Ishikawa (cell line): ENCODE measurements around the gene STX12.

Source experiments
- CEBPB ChIP-seq: IDR thresholded peaks from 2 replicates; pipeline ENCODE4 v1.6.1; 2012
- CREB1 ChIP-seq: IDR thresholded peaks from 2 replicates; pipeline ENCODE4 v1.6.1; 2012; ENCODE audit warnings: low read depth
- EGR1 ChIP-seq: IDR thresholded peaks from 2 replicates; pipeline ENCODE4 v1.6.1; 2012
- EP300 ChIP-seq: IDR thresholded peaks from 2 replicates; pipeline ENCODE4 v1.6.1; 2012; ENCODE audit warnings: borderline replicate concordance
- FOXM1 ChIP-seq: IDR thresholded peaks from 2 replicates; pipeline ENCODE4 v1.6.1; 2012; ENCODE audit warnings: low read depth, borderline replicate concordance
- MAX ChIP-seq: IDR thresholded peaks from 2 replicates; pipeline ENCODE4 v1.6.1; 2012
- NFIC ChIP-seq: IDR thresholded peaks from 2 replicates; pipeline ENCODE4 v1.6.1; 2012
- RAD21 ChIP-seq: IDR thresholded peaks from 2 replicates; pipeline ENCODE4 v1.6.1; 2012; ENCODE audit warnings: low read depth
- REST ChIP-seq: IDR thresholded peaks from 2 replicates; pipeline ENCODE4 v1.6.1; 2012; ENCODE audit warnings: low read depth, mild to moderate bottlenecking
- TAF1 ChIP-seq: IDR thresholded peaks from 2 replicates; pipeline ENCODE4 v1.6.1; 2012; ENCODE audit warnings: low read depth, mild to moderate bottlenecking
- TCF12 ChIP-seq: IDR thresholded peaks from 2 replicates; pipeline ENCODE4 v1.6.1; 2012; ENCODE audit warnings: low read depth
- TEAD4 ChIP-seq: IDR thresholded peaks from 2 replicates; pipeline ENCODE4 v1.6.1; 2012
- USF1 ChIP-seq: IDR thresholded peaks from 2 replicates; pipeline ENCODE4 v1.6.1; 2012
- YY1 ChIP-seq: IDR thresholded peaks from 2 replicates; pipeline ENCODE4 v1.6.1; 2012; ENCODE audit warnings: low read depth
- ZBTB7A ChIP-seq: IDR thresholded peaks from 2 replicates; pipeline ENCODE4 v1.6.1; 2012; ENCODE audit warnings: low read depth

The STX12 gene

GRCh38 chr1:27745466-27745865, 27.6 kb upstream of the STX12 start:
- TF ChIP-seq RAD21 (no peak), YY1 (no peak), CEBPB (no peak), TAF1 (no peak), MAX (no peak), TEAD4 (no peak), CREB1 (no peak), TCF12 (no peak), NFIC (no peak)

GRCh38 chr1:27752360-27752759, 20.7 kb upstream of the STX12 start:
- no peak for TF ChIP-seq REST
- no peak for TF ChIP-seq CREB1
- no peak for TF ChIP-seq TAF1
- TF ChIP-seq YY1 = no peak
- no peak for TF ChIP-seq RAD21
- no peak for TF ChIP-seq EGR1
- TF ChIP-seq MAX = no peak
- TF ChIP-seq ZBTB7A = no peak
- TF ChIP-seq EP300 = no peak
- TF ChIP-seq TCF12 = no peak
- TF ChIP-seq FOXM1 = no peak
- no peak for TF ChIP-seq USF1
- no peak for TF ChIP-seq NFIC
- TF ChIP-seq CEBPB = no peak
- TF ChIP-seq TEAD4 = no peak

GRCh38 chr1:27755286-27755685, 17.7 kb upstream of the STX12 start:
- TF ChIP-seq REST (no peak), CREB1 (no peak), NFIC (no peak), EP300 (no peak), TCF12 (no peak), EGR1 (no peak), CEBPB (no peak), TAF1 (no peak)

GRCh38 chr1:27755865-27756264, 17.2 kb upstream of the STX12 start:
- TF ChIP-seq MAX (no peak), REST (no peak), RAD21 (no peak), YY1 (no peak), NFIC (no peak), ZBTB7A (no peak), EP300 (no peak), CEBPB (no peak), USF1 (no peak)

- TF ChIP-seq YY1 (no peak), TAF1 (no peak), CEBPB (no peak), ZBTB7A (no peak), TEAD4 (no peak), NFIC (no peak), EGR1 (no peak), TCF12 (no peak), EP300 (no peak), REST (no peak), MAX (no peak), FOXM1 (no peak), RAD21 (no peak), CREB1 (no peak), USF1 (no peak)
Measured at GRCh38 chr1:27759236-27759635, 13.8 kb upstream of the STX12 start.
